Measurements from ENCODE around the gene TMEM236. TPM values are rescaled to one million over a fixed set of nuclear protein-coding genes. Genes with fewer than 3 reads are reported as not detected.

TMEM236 gene
- total RNA-seq, 4 donors from 2014 or later, result 0.59 to 1.2 (median 0.73) TPM; not detected in 1

GRCh38 chr10:17792991-17793390 is 41.0 kb downstream of the TMEM236 start:
- H3K27me3 ChIP-seq, result no peaks in the 10 kb centered on the region
- no peak for TF ChIP-seq CTCF (IDR thresholded peaks at IDR 0.05)
- no peak for TF ChIP-seq POLR2A (IDR thresholded peaks at IDR 0.05)
- H3K4me1 ChIP-seq, result no peaks in the 10 kb centered on the region
- no peak overlapping the region for H3K27ac ChIP-seq
- H3K9me3 ChIP-seq, result no peaks in the 10 kb centered on the region
- no peak overlapping the region for H3K4me3 ChIP-seq
- no peak for DNase-seq
- H3K36me3 ChIP-seq, result no peaks in the 10 kb centered on the region
- intact Hi-C loops (cut with DNase I; ENCODE audit: low total_unique reads), result no loop called here

GRCh38 chr10:17793823-17794644 is 42.0 kb downstream of the TMEM236 start:
- no peak overlapping the region for H3K27ac ChIP-seq
- H3K36me3 ChIP-seq, result no peaks in the 10 kb centered on the region
- H3K4me3 ChIP-seq, result no peak overlapping the region
- H3K27me3 ChIP-seq, result no peaks in the 10 kb centered on the region
- no peak for DNase-seq
- TF ChIP-seq POLR2A (IDR thresholded peaks at IDR 0.05) (no peak), CTCF (IDR thresholded peaks at IDR 0.05) (no peak)
- no peaks in the 10 kb centered on the region for H3K4me1 ChIP-seq
- intact Hi-C loops (cut with DNase I; ENCODE audit: low total_unique reads), result no loop called here
- H3K9me3 ChIP-seq, result no peaks in the 10 kb centered on the region

- intact Hi-C loops (cut with DNase I; ENCODE audit: low total_unique reads), result no loop called here
- Histone ChIP-seq H3K27ac (no peak overlapping the region), H3K36me3 (no peaks in the 10 kb centered on the region), H3K4me1 (no peaks in the 10 kb centered on the region), H3K9me3 (no peaks in the 10 kb centered on the region), H3K27me3 (no peaks in the 10 kb centered on the region), H3K4me3 (no peak overlapping the region)
- no peak for DNase-seq
- TF ChIP-seq POLR2A (IDR thresholded peaks at IDR 0.05), result no peak
- no peak for TF ChIP-seq CTCF (IDR thresholded peaks at IDR 0.05)
Measured at GRCh38 chr10:17795083-17795482, 43.1 kb downstream of the TMEM236 start.

GRCh38 chr10:17795813-17796594 is 44.0 kb downstream of the TMEM236 start:
- intact Hi-C loops (cut with DNase I; ENCODE audit: low total_unique reads), result no loop called here

More at GRCh38 chr10:17795813-17796594, 44.0 kb downstream of the TMEM236 start:
- no peak for DNase-seq
- Histone ChIP-seq H3K9me3 (no peaks in the 10 kb centered on the region), H3K4me3 (no peak overlapping the region), H3K36me3 (no peaks in the 10 kb centered on the region), H3K27me3 (no peaks in the 10 kb centered on the region), H3K27ac (no peak overlapping the region), H3K4me1 (no peaks in the 10 kb centered on the region)
- TF ChIP-seq CTCF (IDR thresholded peaks at IDR 0.05) (no peak), POLR2A (IDR thresholded peaks at IDR 0.05) (no peak)

Measured in uterus (tissue), 4 donors.